Right ventricle myocardium superior (tissue), 1 donor: ENCODE measurements around the gene CIB2. TPM values are rescaled to one million over a fixed set of nuclear protein-coding genes. Genes with fewer than 3 reads are reported as not detected.
A peak's percentile ranks its signal among the peaks of the same experiment; 100 is the strongest.

Experiments
- ATAC-seq: fragments of 200-7000 bp; cut with Tn5 transposase; one replicate; pipeline ENCODE4 v1.9.1; 2020; ENCODE audit warnings: mild to moderate bottlenecking; ENCODE audit not compliant: poor library complexity
- DNase-seq: peaks from one replicate; pipeline ENCODE4 v3.0.0-alpha.2; 2020
- intact Hi-C: fragments of 100-400 bp; cut with DNase I; formaldehyde crosslinking; loops from one replicate; pipeline ENCODE4 v1.11.2; 2022
- long read RNA-seq: library from polyadenylated mRNA; unstranded; transcript quantifications from one replicate; pipeline ENCODE4 v2.0.0, GENCODE V29; 2021
- total RNA-seq: library from RNA; stranded (reverse); fragmentation: NEBNext Ultra II Directional; extraction: Animal tissue kit (Norgen Biotek cat#: 25700); gene quantifications from one replicate; pipeline ENCODE4 v1.2.1, GENCODE V29; 2021
- donor health status: DM: no; HTN: yes; CAD: no; lungs with severe emphysema.

Gene CIB2
- total RNA-seq, result 21.9 TPM
- long read RNA-seq, transcript CIB2-201 (6 exons, 1,598 nt), result major isoform, 56 of 79 reads
- long read RNA-seq, partial matches to known transcripts, result 9 of 79 reads
- long read RNA-seq, other reads (novel, unspliced or antisense), result 6 of 79 reads

DNA sequence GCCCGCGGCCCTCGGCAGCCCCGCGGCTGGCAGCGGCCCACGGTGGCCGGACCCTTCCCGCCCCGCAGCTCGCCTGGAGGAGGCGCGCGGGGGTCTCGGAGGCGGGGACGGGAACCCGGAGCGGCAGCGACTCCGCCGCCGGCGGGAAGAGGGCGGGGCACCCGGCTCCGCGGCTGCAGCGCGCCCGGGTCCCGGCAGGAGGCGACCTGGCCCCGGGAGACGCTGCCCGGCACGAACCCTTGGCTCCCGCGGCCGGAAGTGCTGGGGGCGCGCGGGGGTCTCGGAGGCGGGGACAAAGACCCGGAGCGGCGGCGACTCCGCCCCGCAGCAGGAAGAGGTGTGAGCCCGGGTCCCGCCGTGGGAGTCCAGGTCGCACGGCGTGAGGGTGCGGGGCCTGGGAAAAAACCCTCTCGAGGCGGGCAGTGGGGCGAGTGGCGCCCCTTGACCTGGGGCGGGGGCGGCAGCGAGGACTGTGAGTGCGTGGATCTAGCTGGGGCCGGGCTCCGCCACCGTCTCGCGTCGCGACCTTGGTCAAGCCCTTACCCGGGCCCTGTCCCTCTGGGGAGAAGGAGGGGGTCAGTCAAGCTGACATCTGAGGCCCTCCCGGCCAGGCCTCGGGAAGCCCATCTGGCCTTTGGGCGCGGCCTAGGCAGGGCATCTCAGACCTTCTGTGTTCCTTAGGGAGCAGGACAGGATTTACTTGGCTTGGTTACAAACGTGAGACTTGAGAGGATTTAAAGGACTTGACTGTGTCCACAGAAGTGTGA, at the start of gene CIB2:
Gene CIB2 (minus strand): TSS at position 151 of the 767 bp plus-strand sequence. CDS start 230 bp downstream, outside the sequence.
- intact Hi-C loops, result no loop called here
- peak; percentile 83 for DNase-seq
- peak; percentile 96 for ATAC-seq

DNA sequence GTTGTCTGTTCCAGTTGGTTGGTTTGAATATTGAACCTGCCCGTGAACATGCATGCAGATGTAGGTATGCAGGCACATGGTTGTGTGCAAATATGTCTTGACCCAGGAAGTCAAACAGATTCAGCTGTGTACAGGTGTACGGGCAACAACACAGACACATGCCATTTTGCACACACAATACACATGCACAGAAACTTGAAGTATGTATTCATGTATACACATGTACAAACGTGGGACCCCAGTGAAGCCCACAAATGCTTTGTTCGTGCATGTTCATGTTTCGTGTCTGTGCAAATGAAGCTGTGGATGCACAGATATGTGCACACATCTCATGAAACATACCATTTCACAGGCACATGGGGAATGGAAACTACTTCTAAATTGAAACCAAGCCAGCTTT, 48.7 kb upstream of the CIB2 start:
- intact Hi-C loops, result loop anchor here (5.0 kb wide), 1 partner anchor 62 kb away; no protein-coding TSS in a partner anchor
- ATAC-seq (no peak), DNase-seq (no peak)

DNA sequence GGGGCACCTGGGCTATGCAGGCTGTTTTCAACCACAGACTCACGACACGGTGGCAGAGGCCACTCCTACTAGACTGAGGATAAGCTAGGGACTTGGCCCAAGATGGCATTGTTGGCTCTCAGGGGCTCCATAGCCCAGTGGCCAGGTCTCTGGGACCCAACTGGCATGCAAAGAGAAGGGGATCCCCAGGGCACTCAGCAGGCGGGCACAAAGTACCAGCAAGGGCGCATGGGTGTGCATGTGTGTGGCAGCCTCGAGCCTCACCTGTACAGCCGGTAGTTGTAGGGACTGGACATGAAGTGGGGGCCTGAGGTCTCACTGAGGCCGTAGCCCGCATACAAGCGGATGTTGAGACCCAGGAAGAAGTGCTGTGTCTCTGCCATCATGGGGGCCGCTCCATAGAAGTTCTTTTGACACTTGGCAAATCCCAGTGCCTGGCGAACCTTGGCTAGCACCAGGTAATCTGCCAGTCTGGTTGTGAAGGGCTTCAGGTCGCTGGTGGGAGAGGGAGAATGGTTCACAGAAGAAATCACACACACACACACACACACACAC, 48.1 kb upstream of the CIB2 start:
- no peak for DNase-seq
- intact Hi-C loops, result loop anchor here (5.0 kb wide), 1 partner anchor 63 kb away; no protein-coding TSS in a partner anchor
- ATAC-seq, result no peak

DNA sequence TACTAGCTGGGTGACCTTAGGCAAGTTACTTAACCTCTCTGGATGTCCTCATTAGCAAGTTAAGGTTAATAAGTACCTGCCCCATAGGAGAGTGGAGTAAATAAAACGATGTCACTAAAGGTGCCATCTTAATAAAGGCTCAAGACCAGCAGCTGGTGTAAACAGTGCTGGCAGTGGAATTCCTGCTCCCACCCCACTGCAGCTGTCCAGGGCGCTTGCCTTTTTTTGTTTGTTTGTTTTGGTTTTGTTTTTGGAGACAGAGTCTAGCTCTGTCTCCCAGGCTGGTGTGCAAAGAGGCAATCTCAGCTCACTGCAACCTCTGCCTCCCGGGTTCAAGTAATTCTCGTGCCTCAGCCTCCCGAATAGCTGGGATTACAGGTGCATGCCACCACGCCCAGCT, 46.8 kb upstream of the CIB2 start:
- DNase-seq (no peak), ATAC-seq (no peak)
- intact Hi-C loops, result loop anchor here (5.0 kb wide), 1 partner anchor 64 kb away; no protein-coding TSS in a partner anchor

DNA sequence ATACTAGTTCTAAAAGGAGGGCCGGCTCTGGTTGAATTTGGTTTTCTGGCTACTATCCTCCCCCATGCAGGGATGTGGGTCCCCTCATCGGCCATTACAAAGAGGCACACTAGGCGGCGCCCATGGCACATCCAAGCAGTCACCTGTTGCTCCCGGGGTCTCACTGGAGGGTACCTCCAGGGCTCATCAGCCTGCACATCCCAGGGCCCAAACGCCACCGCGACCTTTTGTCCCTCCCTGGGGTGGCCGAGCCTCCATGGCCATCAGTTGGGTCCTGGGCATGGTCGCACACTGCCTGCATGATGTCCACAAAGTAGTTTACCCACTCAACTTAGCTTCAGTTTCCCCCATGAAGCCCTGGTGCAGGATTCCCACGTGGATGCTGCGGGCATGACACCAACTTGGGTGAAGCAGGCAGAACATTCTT, 46.2 kb upstream of the CIB2 start:
- ATAC-seq (peak; percentile 68), DNase-seq (peak; percentile 60)
- intact Hi-C loops, result loop anchor here (5.0 kb wide), 1 partner anchor 65 kb away; no protein-coding TSS in a partner anchor

DNA sequence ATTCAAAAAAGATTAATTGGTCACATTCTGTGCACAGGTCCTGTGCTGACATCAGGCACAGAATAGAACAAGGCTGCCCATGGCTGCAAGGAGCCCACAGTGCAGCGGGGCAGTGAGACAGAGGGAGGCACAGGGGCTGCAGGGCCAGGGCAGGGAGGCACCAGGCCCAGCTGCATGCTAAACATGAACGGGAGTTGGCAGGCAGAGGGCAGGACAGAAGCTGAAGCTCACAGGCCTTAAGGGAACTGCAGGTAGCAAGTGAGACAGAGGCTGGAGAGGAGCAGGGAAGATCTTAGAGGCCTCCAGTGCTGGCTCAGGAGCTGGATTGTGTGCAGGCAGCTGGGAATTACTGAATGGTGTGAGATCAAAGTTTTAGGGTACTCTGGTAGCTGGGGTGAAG, 44.1 kb upstream of the CIB2 start:
- intact Hi-C loops, result loop anchor here (5.0 kb wide), 1 partner anchor 67 kb away; no protein-coding TSS in a partner anchor
- DNase-seq (no peak), ATAC-seq (no peak)

DNA sequence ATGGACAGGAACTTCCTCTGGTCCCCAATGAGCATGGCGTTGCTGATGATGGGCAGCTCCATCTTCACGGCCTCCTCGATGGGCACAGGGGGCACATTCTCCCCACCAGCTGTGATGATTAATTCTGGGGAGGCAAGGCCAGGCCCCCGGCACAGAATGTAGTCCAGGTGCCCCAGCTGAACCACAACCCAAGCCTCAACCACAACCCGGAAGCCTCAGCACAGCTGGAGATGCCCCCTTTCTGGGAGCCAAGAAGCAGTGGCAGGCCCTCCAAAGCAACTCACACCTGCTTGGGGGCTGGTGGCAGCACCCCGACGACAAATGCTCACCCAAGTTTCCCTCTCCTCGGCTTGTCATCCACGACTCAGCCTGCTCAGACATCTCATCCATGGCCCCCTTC, 43.2 kb upstream of the CIB2 start:
- DNase-seq (no peak), ATAC-seq (no peak)
- intact Hi-C loops, result no loop called here

DNA sequence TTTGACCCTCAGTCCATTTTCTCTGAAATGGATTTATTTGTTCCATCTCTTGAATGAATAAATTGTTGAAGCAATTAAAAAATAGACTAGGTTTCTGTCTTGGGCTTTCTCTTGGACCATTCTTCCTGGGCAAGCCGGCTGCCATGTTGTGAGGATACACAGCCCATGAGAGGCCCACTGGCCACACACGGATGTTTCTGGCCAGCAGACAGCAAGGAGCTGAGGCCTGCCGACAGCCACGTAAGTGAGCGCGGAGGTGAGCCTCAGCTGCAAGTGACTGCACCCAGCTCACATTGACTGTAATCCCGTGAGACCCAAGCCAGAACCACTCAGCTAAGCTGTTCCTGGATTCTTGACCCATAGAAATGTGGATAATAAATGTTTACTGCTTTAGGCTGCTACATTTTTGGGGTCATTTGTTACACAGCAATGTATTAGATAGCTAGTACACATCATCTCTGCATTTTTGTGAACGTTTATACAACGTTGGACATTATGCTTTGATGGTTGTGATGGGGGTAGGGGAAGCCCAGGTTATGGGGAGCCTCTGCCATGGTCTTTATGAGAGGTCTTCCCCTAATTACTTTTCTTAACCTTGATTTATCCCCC, 40.7 kb upstream of the CIB2 start:
- intact Hi-C loops, result no loop called here
- ATAC-seq, result peak; percentile 4
- DNase-seq, result no peak

DNA sequence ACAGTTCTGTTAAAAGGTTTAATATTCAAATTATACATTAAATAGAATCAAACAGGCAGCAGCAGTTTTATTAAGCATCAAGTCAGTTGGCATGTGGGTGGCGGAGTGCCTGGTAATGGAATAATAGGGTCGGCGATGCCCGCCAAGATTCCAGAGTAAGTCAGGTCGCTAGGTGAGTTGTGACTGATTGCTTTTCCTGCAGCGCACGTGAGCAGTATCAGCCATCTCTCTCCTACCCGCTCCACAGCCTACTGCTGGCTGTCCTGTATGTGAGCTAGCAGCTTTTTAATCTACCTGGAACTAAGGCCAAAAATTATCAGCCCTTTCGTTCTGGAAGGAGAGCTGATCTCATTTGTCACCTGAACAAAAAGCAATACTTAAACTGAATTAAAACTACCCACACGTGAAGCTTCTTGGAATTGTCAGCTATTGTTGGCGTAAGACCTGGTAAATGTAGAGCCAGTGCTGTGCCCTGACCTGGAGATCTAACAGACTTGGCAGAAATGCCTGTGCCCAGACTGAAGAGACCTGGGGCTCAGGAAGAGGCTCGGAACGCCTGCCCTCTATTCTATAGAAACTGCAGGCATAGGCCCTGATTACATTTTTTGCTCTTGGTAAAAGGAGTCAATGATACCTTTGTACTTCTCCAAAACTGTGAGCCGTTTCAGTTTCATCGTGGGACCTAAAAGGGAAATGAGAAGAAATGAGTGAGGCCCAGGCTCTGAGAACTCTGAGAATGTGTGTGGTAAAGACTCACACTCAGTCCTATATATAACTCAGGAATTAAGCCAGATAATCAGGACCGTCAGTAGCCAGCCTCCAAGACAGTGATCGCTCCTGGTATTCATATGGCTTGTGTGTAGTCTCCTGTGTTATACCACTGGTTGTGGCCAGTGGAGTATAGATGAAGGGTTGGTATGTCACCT, 39.9 kb upstream of the CIB2 start:
- DNase-seq (no peak), ATAC-seq (peak; percentile 55)
- intact Hi-C loops, result no loop called here

DNA sequence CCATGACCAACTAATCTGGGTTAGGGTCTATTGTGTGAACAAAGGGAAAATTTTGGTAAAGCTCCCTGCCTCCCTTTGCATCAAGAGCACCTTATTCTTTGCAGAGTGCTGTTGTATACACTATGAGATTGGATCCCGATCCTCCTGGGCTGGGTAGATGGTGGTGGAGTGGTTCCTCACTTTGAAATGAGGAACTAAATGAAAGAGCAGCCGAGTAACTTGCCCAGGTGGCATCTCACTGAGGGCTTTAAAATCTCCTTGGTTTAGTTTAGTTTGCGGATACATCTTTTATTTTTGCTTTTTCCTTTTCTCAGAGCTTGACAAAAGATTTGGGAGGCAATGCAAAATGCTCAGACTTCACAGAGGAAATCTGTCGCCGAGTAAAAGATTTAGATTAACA, 37.4 kb upstream of the CIB2 start:
- intact Hi-C loops, result no loop called here
- DNase-seq, result no peak
- no peak for ATAC-seq

DNA sequence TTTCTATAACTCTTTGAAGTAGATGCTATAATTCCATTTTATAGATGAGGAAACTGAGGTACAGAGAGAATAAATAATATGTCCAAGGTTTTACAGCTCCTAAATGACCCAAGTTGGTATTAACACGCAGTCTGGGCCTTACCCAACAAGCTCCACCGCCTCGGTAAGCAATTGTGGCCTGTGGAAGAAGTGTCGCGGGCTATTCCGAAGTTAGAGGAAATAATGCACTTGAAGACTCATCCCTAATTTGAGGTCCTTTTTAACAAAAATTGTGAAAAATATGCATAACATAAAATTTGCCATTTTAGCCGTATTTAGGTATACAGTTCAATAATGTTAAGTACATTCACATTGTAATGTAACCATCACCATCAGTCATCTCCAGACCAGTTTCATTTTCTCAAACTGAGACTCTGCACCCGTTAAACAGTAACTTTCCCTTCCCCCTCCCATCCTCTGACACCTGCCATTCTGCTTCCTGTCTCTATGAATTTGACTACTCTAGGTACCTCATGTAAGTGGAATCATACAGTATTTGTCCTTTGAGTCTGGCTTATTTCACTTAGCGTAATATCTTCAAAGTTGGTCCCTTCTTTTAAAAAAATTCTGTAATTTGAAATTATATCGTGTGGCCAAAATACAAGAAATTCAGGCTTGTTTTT, 36.1 kb upstream of the CIB2 start:
- intact Hi-C loops, result no loop called here
- no peak for DNase-seq
- no peak for ATAC-seq

DNA sequence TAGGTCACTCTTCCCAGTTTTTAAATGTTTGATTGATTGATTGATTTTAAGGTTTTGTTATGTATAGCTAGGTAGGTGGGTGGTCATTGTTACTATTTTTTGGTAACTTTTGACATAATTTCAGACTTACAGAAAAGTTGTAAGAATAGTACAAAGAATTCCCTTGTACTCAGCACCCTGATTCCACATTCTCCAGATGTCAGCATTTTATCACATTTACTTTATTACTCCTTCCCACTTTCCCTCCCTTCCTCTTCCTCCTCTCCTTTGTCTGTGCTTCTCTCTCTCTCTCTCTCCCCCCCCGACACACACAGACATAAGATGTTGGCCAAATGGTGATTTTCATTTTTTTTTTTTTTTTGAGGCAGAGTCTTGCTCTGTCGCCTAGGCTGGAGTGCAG, 32.8 kb upstream of the CIB2 start:
- intact Hi-C loops, result no loop called here
- ATAC-seq, result no peak
- no peak for DNase-seq

DNA sequence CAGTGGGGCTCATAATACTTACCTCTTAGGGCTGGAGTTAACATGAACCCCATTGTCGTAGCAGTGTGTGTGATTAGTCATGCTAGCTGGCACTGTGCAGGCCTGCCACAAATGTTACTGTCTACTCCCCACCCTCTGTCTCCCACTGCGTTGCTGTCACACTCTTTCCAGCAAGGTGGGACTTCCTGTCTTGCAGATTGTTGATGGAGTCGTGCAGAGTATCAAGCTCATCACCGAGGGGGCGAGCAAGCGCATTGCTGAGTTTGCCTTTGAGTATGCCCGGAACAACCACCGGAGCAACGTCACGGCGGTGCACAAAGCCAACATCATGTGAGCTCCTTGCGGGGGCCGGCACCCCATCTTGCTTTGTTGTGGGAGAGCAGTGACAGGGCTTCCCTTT, 30.8 kb upstream of the CIB2 start:
- intact Hi-C loops, result no loop called here
- ATAC-seq, result no peak
- DNase-seq, result no peak

DNA sequence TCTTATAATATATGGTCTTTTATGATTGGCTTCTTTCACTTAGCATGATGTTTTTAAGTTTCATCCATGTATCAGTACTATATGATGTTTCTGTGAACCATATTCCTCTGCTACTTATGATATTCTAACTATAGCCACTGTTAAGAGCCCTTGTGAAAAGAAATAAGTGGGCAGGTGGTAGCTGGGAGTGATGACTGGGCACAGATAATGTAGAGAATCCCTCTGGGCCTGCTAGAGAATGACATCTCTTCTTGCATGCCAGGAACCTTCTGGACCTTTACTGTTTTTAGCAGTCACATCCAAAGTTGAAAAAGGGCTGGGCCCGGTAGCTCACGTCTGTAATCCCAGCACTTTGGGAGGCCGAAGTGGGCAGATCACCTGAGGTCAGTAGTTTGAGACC, 28.1 kb upstream of the CIB2 start:
- ATAC-seq, result peak; percentile 72
- no peak for DNase-seq
- intact Hi-C loops, result no loop called here

DNA sequence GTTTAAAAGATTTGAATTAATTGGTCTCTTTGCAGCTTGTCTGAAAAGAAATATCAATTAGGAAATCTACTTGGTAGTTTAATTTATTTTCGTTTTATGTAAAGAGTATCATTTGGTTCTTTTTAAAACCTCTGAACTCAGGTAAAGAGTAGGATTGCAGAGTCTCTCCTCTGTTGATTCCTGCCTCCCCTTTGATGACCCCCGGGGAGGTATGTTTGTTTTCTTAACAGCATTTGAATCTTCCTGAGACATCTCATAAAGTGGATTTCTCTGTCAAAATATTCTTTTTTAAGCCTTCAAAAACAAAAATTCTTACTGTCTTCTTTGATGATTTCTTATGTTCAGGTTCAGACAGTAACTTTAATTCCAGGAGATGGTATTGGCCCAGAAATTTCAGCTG, 26.0 kb upstream of the CIB2 start:
- intact Hi-C loops, result no loop called here
- DNase-seq, result no peak
- ATAC-seq, result no peak

DNA sequence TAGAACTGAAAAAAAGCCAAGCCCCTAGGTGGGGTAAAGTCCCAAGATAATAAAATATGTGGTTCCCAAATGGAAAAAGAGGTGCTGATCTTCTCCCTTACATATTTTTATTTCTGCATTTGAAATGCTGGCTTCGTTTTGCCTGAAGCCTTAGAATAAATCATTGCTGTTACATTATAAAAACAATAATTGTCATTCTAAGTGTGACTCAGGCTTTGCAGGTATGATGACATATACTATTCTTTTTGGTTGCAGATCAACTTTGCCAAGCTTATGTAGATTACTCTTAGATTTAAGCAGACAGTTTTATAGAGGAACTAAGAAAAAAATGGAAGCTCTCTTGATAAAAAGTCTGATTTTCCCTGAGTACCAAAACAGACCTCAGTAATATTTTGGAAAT, 25.4 kb upstream of the CIB2 start:
- ATAC-seq, result no peak

DNA sequence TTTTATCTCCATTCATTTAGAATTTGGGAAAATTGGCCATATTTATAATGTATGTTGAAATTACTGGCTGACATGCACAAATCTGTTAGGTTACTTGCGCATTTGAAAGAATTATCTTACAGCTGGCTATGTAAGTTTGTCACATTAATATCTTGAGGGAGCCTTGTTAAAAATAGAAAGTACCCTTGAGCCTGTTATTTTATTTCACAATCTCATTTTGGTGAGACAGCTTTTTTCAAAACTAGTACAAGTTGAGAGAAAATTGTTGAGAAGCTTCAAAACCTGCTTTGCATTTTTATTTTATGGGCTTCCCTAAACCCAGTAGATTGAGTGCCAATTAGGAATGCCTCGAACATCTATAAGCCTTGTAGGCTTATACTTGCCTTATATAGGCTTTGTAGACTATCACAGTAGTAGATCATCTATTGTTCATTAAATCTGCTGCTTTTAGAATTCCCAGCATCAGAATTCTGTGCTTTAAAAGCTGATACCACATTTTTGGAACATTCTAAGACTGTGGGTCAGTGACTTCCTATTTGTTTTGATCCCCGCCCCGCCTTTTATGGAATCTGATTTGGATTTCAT, 24.2 kb upstream of the CIB2 start:
- ATAC-seq (peak; percentile 24), DNase-seq (no peak)
- intact Hi-C loops, result no loop called here

More for the DNA sequence above, 25.4 kb upstream of the CIB2 start:
- intact Hi-C loops, result no loop called here
- no peak for DNase-seq

DNA sequence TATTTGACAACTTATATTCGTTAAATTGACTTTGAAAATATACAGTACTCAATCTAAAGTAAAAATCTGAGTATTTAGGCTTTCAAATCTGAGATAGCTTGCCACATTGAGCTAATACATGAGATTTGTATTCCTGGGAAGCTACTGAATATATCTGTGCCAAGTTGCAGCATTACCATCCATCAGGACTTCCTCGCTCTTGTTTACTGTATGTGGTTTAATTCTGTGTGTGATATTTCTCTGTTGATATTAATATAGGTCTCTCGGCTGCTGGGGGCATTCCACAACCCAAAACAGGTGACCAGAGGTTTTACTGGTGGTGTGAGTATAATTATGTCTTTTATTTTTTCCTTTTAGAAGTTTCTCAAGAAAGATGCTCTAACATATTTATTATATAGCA, 23.7 kb upstream of the CIB2 start:
- ATAC-seq, result no peak
- DNase-seq, result no peak
- intact Hi-C loops, result no loop called here
